Endothelial cell of umbilical vein (primary cell): Measurements from ENCODE around the gene MARK2. TPM values are rescaled to one million over a fixed set of nuclear protein-coding genes. Genes with fewer than 3 reads are reported as not detected.

Experiments
- BruUV-seq: library from RNA; stranded (reverse); fragments of 400-500 nt; replicated peaks from 2 replicates; lab custom pipeline; 2021; lab: Mats Ljungman, UMichigan
- CTCF ChIA-PET: fragments of 300-600, 350-600 bp; sonication (Branson Sonifier 250); formaldehyde crosslinking; loops from one replicate; lab custom pipeline; 2021; ENCODE audit warnings: antibody characterized with exemption, inconsistent platforms; lab: Charles Lee
- POLR2A ChIA-PET: fragments of 300-600, 350-600 bp; sonication (Branson Sonifier 250); formaldehyde crosslinking; loops from one replicate; lab custom pipeline; 2021; ENCODE audit warnings: antibody characterized with exemption, inconsistent platforms; lab: Charles Lee
- DNase-seq: peaks from one replicate; pipeline ENCODE4 v3.0.0-alpha.2; 2011; ENCODE audit warnings: low read depth, low spot score
- FAIRE-seq: peaks from 2 replicates; lab custom pipeline; 2011; peaks lifted over from hg19 to GRCh38; lab: Jason Lieb, UNC
- H2AFZ ChIP-seq: 2 replicates; pipeline ENCODE4 v1.6.0; 2012; ENCODE audit warnings: low read depth, low read length, control low read depth, inconsistent platforms
- H3K27ac ChIP-seq: 2 replicates; pipeline ENCODE4 v1.5.1; 2011; ENCODE audit warnings: low read depth, mild to moderate bottlenecking, control low read depth, low read length, moderate library complexity; ENCODE audit not compliant: insufficient read depth
- H3K27me3 ChIP-seq, 2 experiments: 2 replicates each; pipeline versions ENCODE4 v1.6.0 to v1.6.1; 2011; ENCODE audit warnings: low read length in 2 of 2, mixed read lengths in 1 of 2; ENCODE audit not compliant: control insufficient read depth in 2 of 2, insufficient read depth in 2 of 2
- H3K36me3 ChIP-seq, 2 experiments: 2 replicates in 1 of 2; 3 replicates in 1 of 2; pipeline ENCODE4 v1.5.1; 2011; ENCODE audit warnings: low read length in 2 of 2, mild to moderate bottlenecking in 1 of 2, moderate library complexity in 1 of 2; ENCODE audit not compliant: control insufficient read depth in 2 of 2, insufficient read depth in 2 of 2; ENCODE audit errors: extremely low read depth in 1 of 2
- H3K4me1 ChIP-seq: 3 replicates; pipeline ENCODE4 v1.5.1; 2011; ENCODE audit warnings: mild to moderate bottlenecking, low read length; ENCODE audit not compliant: control insufficient read depth, insufficient read depth; ENCODE audit errors: extremely low read depth
- H3K4me2 ChIP-seq: 2 replicates; pipeline ENCODE4 v1.6.1; 2011; ENCODE audit warnings: low read length, control low read depth, mixed read lengths; ENCODE audit not compliant: insufficient read depth
- H3K4me3 ChIP-seq, 3 experiments: fragments of 200-600 bp in 1 of 3; sonication (generic), shearing (Covaris generic) in 1 of 3; replicated peaks in 1 of 3; 2 replicates each; pipeline ENCODE4 v1.5.1; 2011 to 2016; ENCODE audit warnings: control low read depth in 3 of 3, low read length in 3 of 3, mild to moderate bottlenecking in 2 of 3, inconsistent platforms in 1 of 3, low read depth in 1 of 3, moderate library complexity in 1 of 3; ENCODE audit not compliant: insufficient read depth in 1 of 3
- H3K79me2 ChIP-seq: 2 replicates; pipeline ENCODE4 v1.6.0; 2012; ENCODE audit warnings: low read length, inconsistent platforms; ENCODE audit not compliant: control insufficient read depth, insufficient read depth
- H3K9ac ChIP-seq: replicated peaks from 2 replicates; pipeline ENCODE3; 2011; ENCODE audit warnings: low read length, control low read depth; ENCODE audit not compliant: insufficient read depth; ENCODE audit errors: extremely low read depth
- H3K9me1 ChIP-seq: replicated peaks from 3 replicates; pipeline ENCODE4 v1.6.0; 2011; ENCODE audit warnings: mild to moderate bottlenecking, low read length; ENCODE audit not compliant: control insufficient read depth, insufficient read depth; ENCODE audit errors: extremely low read depth
- H3K9me3 ChIP-seq: replicated peaks from 2 replicates; pipeline ENCODE4 v1.5.1; 2012; ENCODE audit warnings: low read length, inconsistent platforms; ENCODE audit not compliant: control insufficient read depth, insufficient read depth
- H4K20me1 ChIP-seq: replicated peaks from 2 replicates; pipeline ENCODE3; 2011; ENCODE audit warnings: mild to moderate bottlenecking, low read length; ENCODE audit not compliant: control insufficient read depth, insufficient read depth; ENCODE audit errors: extremely low read depth
- CTCF ChIP-seq, 2 donors: IDR thresholded peaks; 1 replicate in 1 of 2; 2 replicates in 1 of 2; pipeline ENCODE4 v1.5.1; 2011; ENCODE audit warnings: low read length in 2 of 2, mild to moderate bottlenecking in 2 of 2, moderate library complexity in 2 of 2, control low read depth in 1 of 2, inconsistent platforms in 1 of 2, low read depth in 1 of 2; ENCODE audit not compliant: insufficient read depth in 1 of 2; ENCODE audit errors: extremely low read depth in 1 of 2
- EZH2 ChIP-seq: IDR thresholded peaks from 2 replicates; pipeline ENCODE4 v1.6.1; 2012; ENCODE audit warnings: borderline replicate concordance, low read depth, mild to moderate bottlenecking, moderate library complexity, low read length, inconsistent platforms; ENCODE audit not compliant: severe bottlenecking
- POLR2A ChIP-seq: IDR thresholded peaks from 2 replicates; pipeline ENCODE4 v1.6.1; 2012; ENCODE audit warnings: low read depth, mild to moderate bottlenecking, control low read depth, low read length
- POLR2AphosphoS5 ChIP-seq: IDR thresholded peaks from 2 replicates; pipeline ENCODE4 v1.6.1; 2012; ENCODE audit warnings: low read depth, mild to moderate bottlenecking, control low read depth, low read length, moderate library complexity; ENCODE audit not compliant: insufficient read depth
- dilution Hi-C: fragments of 300-500 bp; cut with MboI; formaldehyde crosslinking; loops from one replicate; pipeline ENCODE4 v1.15.0; 2019; ENCODE audit warnings: low sequenced_read_pairs; ENCODE audit not compliant: extremely low pct_ligation_motif_present
- intact Hi-C: fragments of 100-400 bp; cut with micrococcal nuclease; formaldehyde crosslinking; loops from one replicate; pipeline ENCODE4 v1.10.0; 2022
- polyA plus RNA-seq, 4 experiments: library from polyadenylated mRNA; depleted of rRNA in 3 of 4; stranded (reverse) in 3 of 4; unstranded in 1 of 4; fragments of >200 nt; gene quantifications; 2 replicates each; pipeline versions ENCODE4 v1.2.1 to v1.2.3, GENCODE V29; 2011 to 2012; ENCODE audit warnings: missing spikeins in 1 of 4
- total RNA-seq: library from RNA; stranded (reverse); gene quantifications from 2 replicates; pipeline ENCODE4 v1.2.3, GENCODE V29; 2021

Gene MARK2
- total and polyA plus RNA-seq, 2 donors (not counting 3 experiments of a cell fraction or from before 2014, with no cell fraction given): 16.6 to 34.7 TPM

DNA sequence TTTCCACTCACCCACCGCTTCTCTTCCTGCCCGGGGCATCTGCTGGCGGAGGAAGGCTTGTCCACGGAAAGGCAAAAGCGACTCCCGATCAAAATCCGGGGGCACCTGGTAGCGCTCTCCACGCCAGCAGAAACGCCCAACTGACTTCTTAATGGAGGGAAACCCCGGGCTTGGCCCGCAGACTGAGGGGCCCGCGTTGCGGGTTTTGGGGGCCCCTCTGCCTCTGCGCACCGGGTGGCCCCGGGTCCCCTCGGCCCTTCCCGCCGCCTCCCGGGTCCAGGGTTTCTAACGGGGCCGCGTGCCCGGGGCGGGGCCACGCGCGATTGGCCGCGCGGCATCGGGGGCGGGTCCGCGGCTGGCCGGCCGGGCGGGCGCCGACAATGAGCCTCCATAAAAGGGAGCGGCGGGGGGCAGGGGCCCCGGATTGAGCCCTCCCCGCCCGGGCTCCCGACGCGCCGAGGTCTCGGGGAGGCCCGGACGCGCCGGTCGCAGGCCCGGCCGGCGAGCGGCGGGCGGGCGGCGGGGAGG is 25.8 kb upstream of the MARK2 start, which contains the start of gene SPINDOC:
Gene SPINDOC (plus strand): TSS at position 422 of the 528 bp plus-strand sequence. CDS start 231 bp downstream, outside the sequence.
- H3K27me3 ChIP-seq: no peaks in the 10 kb centered on the region
- H3K27ac ChIP-seq: peak within 1 kb of the TSS; percentile 51
- peaks cover 7% of the 10 kb centered on the region in 2 experiments for H3K36me3 ChIP-seq
- H2AFZ ChIP-seq: peak within 1 kb of the TSS; percentile 99
- CTCF ChIA-PET: interaction anchor here (0.7 to 1.4 kb wide), 3 partner anchors 24 to 45 kb away, joined by 3 to 4 read pairs (median 4); partner anchors contain the start of gene ZFTA
- dilution Hi-C loops (no loop called here), intact Hi-C loops (loop anchor here (1.0 to 2.0 kb wide), 2 partner anchors 26 to 46 kb away; partner anchors contain the start of gene MARK2)
- POLR2A ChIA-PET: no interaction called here
- H3K79me2 ChIP-seq: peaks cover 45% of the 10 kb centered on the region
- H3K4me2 ChIP-seq: peak within 1 kb of the TSS; percentile 99
- H3K9me3 ChIP-seq: no peaks in the 10 kb centered on the region
- peak within 1 kb of the TSS; percentile 65 to 73 (median 70) for H3K4me3 ChIP-seq
- H3K4me1 ChIP-seq: peaks cover 18% of the 10 kb centered on the region
- peak within 1 kb of the TSS; percentile 79 for H3K9ac ChIP-seq
- no peak for TF ChIP-seq EZH2
- no peak for TF ChIP-seq CTCF (IDR thresholded peaks at IDR 0.05; ENCODE audit: extremely low read depth in 1 of 2, insufficient read depth in 1 of 2, low read depth in 1 of 2, low read length in 2 of 2)
- peak; percentile 77 for TF ChIP-seq POLR2AphosphoS5
- peak; percentile 78 for TF ChIP-seq POLR2A
- FAIRE-seq (peak; percentile 37), DNase-seq (peak; percentile 61)
- no TSS peak for BruUV-seq
- H4K20me1 ChIP-seq: peaks cover 7% of the 10 kb centered on the region
- H3K9me1 ChIP-seq: no peaks in the 10 kb centered on the region
